SU-DHL-6 (cell line): ENCODE results near the gene CELSR2.

Experiments used
- H2AFZ ChIP-seq: fragments of 200-600 bp; sonication (generic); 2 replicates; pipeline ENCODE4 v1.6.1; 2014; ENCODE audit warnings: low read depth, mild to moderate bottlenecking, moderate library complexity, mixed read lengths, antibody characterized with exemption, low read length; ENCODE audit not compliant: severe bottlenecking
- H3F3A ChIP-seq: fragments of 200-600 bp; shearing (Covaris generic); 2 replicates; pipeline ENCODE4 v1.6.0; 2016; ENCODE audit warnings: antibody characterized with exemption, mild to moderate bottlenecking; ENCODE audit not compliant: insufficient read depth
- H3K27ac ChIP-seq: fragments of 200-600 bp; sonication (generic); 2 replicates; pipeline ENCODE4 v1.5.1; 2016; ENCODE audit warnings: low read depth, mild to moderate bottlenecking, low read length, moderate library complexity, mixed read lengths
- H3K27me3 ChIP-seq: fragments of 200-600 bp; sonication (generic), shearing (Covaris generic); 2 replicates; pipeline ENCODE4 v1.6.0; 2014; ENCODE audit warnings: mild to moderate bottlenecking, low read length
- H3K36me3 ChIP-seq: fragments of 200-600 bp; sonication (generic); 2 replicates; pipeline ENCODE4 v1.6.1; 2014; ENCODE audit warnings: mild to moderate bottlenecking, low read length, mixed read lengths
- H3K4me2 ChIP-seq: fragments of 300-600, 200-600 bp; shearing (Covaris generic), sonication (generic); 2 replicates; pipeline ENCODE4 v1.6.0; 2014; ENCODE audit warnings: low read length, low read depth, mild to moderate bottlenecking; ENCODE audit not compliant: poor library complexity, severe bottlenecking
- H3K4me3 ChIP-seq: fragments of 200-600 bp; sonication (generic); 2 replicates; pipeline ENCODE4 v1.5.1; 2014; ENCODE audit warnings: antibody characterized with exemption, low read length, mild to moderate bottlenecking, mixed read lengths; ENCODE audit not compliant: insufficient read depth, poor library complexity, severe bottlenecking
- H3K79me2 ChIP-seq: fragments of 200-600 bp; sonication (generic); 2 replicates; pipeline ENCODE4 v1.6.1; 2014; ENCODE audit warnings: mild to moderate bottlenecking, low read length, moderate library complexity; ENCODE audit not compliant: insufficient read depth
- H3K9ac ChIP-seq: fragments of 200-600 bp; sonication (generic); 2 replicates; pipeline ENCODE4 v1.7.0; 2014; ENCODE audit warnings: mild to moderate bottlenecking, low read length
- H3K9me2 ChIP-seq: fragments of 200-600 bp; sonication (generic); replicated peaks from 2 replicates; pipeline ENCODE4 v1.6.1; 2014; ENCODE audit warnings: low read length; ENCODE audit not compliant: insufficient read depth
- H3K9me3 ChIP-seq: fragments of 200-600 bp; sonication (generic); 2 replicates; pipeline ENCODE4 v1.6.1; 2014; ENCODE audit warnings: low read length, mixed read lengths; ENCODE audit not compliant: insufficient read depth
- H4K20me1 ChIP-seq: fragments of 200-600 bp; sonication (generic); 2 replicates; pipeline ENCODE4 v1.6.1; 2014; ENCODE audit warnings: low read depth, mild to moderate bottlenecking, antibody characterized with exemption, low read length, moderate library complexity, mixed read lengths
- EZH2phosphoT487 ChIP-seq: fragments of 200-600 bp; sonication (generic), shearing (Covaris generic); conservative IDR thresholded peaks from 2 replicates; pipeline ENCODE4 v1.6.1; 2018; ENCODE audit warnings: mild to moderate bottlenecking, antibody characterized with exemption, low read length, moderate library complexity, mixed read lengths
- TF ChIP-seq, protein P1 (sequence below): fragments of 200-600 bp; sonication (generic); IDR thresholded peaks from one replicate; pipeline ENCODE4 v1.5.1; 2017; ENCODE audit warnings: antibody characterized with exemption, mild to moderate bottlenecking, low read length, moderate library complexity; ENCODE audit not compliant: insufficient read depth, poor library complexity, severe bottlenecking

CELSR2 gene

DNA sequence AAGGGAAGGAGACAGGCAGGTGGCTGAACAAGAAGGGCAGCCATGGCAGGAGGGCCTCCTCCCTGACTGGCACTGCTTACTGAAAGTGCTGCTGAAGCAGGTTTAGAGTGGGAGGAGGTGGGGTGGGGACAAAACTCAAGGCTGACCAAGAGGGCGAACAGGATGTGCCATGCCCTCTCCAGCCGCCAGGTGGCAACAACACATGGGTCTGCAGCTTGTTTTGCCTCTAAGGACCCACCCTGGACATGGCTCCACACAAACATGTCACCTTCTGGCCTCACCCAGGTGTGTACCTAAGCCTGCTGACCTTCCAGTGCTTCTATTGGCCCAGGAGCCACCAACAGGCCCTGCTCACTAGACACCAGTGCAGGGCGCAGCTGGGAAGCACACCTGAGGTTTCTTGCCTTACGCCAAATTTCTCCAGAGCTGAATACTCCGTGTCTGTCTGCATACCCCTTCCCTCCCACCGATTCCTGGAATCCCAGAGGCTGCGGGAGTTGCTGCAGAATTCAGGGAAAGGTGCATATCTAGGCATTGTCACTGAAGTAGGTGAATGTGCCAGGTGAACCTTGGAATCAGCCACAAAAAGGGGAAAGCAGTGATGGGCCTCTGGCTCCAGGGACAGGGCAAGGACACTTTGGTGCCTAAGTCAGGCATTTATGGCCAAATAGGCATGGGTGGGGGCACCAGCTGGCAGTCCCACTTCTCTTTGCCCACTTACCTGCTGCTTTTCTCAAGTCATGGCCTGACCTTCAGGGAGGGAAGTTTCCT is 28.3 kb downstream of the CELSR2 start:
- no peak overlapping the region for H2AFZ ChIP-seq

DNA sequence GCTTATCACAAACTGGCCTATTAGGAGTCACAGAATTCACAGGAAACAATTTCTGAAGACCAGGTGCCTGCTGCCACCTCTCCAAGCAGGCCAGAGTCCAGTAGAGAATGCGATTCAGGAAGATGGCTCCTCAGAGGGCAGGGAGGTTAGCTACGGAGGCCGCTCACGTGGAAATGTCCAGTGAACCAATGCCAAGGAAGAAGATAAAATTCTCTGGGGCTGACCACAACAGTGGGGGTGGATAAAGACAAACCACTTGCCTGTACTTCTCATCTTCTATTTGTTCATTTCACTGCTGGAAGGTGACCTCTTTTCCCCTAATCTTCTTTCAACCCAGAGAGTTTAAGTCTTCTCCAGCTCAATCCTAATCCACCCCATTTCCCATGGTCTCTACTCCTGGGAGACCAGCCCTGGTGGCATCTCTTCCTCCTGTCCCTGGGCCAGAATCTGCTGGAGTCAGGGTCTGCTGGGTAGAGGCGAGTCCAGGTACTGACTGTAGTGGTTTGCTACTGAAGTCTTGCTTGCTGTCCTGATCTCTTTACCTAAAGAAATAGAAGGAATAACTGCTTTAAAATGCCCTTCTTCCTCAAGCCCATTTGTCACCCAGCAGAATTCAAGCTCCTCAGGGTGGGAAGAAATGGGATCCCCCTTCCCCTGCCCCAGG is 30.4 kb downstream of the CELSR2 start:
- Histone ChIP-seq H3K4me3 (no peak overlapping the region), H3K27ac (no peak overlapping the region), H3K27me3 (no peaks in the 10 kb centered on the region), H3K79me2 (no peaks in the 10 kb centered on the region), H3K9ac (no peak overlapping the region), H3K36me3 (no peaks in the 10 kb centered on the region), H3K4me2 (no peak overlapping the region), H3K9me3 (no peaks in the 10 kb centered on the region), H2AFZ (no peak overlapping the region), H4K20me1 (no peaks in the 10 kb centered on the region), H3K9me2 (no peaks in the 10 kb centered on the region), H3F3A (no peaks in the 10 kb centered on the region; the same call in 1 of the 2 replicates)
- TF ChIP-seq, protein P1, sequence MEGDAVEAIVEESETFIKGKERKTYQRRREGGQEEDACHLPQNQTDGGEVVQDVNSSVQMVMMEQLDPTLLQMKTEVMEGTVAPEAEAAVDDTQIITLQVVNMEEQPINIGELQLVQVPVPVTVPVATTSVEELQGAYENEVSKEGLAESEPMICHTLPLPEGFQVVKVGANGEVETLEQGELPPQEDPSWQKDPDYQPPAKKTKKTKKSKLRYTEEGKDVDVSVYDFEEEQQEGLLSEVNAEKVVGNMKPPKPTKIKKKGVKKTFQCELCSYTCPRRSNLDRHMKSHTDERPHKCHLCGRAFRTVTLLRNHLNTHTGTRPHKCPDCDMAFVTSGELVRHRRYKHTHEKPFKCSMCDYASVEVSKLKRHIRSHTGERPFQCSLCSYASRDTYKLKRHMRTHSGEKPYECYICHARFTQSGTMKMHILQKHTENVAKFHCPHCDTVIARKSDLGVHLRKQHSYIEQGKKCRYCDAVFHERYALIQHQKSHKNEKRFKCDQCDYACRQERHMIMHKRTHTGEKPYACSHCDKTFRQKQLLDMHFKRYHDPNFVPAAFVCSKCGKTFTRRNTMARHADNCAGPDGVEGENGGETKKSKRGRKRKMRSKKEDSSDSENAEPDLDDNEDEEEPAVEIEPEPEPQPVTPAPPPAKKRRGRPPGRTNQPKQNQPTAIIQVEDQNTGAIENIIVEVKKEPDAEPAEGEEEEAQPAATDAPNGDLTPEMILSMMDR: no peak
- TF ChIP-seq EZH2phosphoT487: no peak

More for the DNA sequence above, 28.3 kb downstream of the CELSR2 start:
- Histone ChIP-seq H3K9me2 (no peaks in the 10 kb centered on the region), H3K4me3 (no peak overlapping the region), H3F3A (no peaks in the 10 kb centered on the region; the same call in 1 of the 2 replicates), H3K9me3 (no peaks in the 10 kb centered on the region), H3K79me2 (no peaks in the 10 kb centered on the region), H3K4me2 (no peak overlapping the region), H3K27ac (no peak overlapping the region), H3K36me3 (no peaks in the 10 kb centered on the region), H3K9ac (no peak overlapping the region), H3K27me3 (no peaks in the 10 kb centered on the region), H4K20me1 (no peaks in the 10 kb centered on the region)
- TF ChIP-seq, protein P1: peak; percentile 73
- TF ChIP-seq EZH2phosphoT487: no peak

DNA sequence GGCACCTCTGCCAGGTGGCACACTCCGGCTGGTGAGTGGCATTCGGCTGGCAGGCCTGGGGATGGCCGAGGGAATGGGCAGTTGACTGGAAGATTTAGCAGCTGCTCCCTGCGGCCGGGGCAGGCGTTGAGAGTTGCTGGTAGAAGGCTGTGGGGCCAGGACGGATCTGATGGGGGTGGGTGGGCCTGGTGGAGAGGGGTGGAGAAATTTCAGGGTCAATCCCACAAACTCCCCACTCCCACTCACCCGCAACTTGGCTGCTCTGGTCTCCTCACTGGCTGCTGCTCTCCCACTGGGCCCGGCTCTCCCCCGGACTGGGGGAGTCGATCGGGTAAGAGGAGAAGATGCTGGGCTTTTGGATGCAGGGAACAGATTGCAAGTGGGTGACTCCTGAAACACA is 31.5 kb downstream of the CELSR2 start:
- Histone ChIP-seq H3K9ac (no peak overlapping the region), H3K79me2 (no peaks in the 10 kb centered on the region), H2AFZ (no peak overlapping the region), H3K9me2 (no peaks in the 10 kb centered on the region), H3K27me3 (no peaks in the 10 kb centered on the region), H3K9me3 (no peaks in the 10 kb centered on the region), H3K36me3 (no peaks in the 10 kb centered on the region), H3F3A (no peaks in the 10 kb centered on the region; the same call in 1 of the 2 replicates), H3K4me3 (no peak overlapping the region), H3K27ac (no peak overlapping the region), H3K4me2 (no peak overlapping the region), H4K20me1 (no peaks in the 10 kb centered on the region)
- no peak for TF ChIP-seq EZH2phosphoT487
- TF ChIP-seq, protein P1: no peak
